OCI-LY3 (cell line): ENCODE results near the gene TBX4.
A peak's percentile ranks its signal among the peaks of the same experiment; 100 is the strongest.

Experiments
- H2AFZ ChIP-seq: fragments of 200-600, 300-600 bp; shearing (Covaris generic); 2 replicates; pipeline ENCODE4 v1.6.0; 2014; ENCODE audit warnings: antibody characterized with exemption, low read depth, low read length
- H3K27ac ChIP-seq: fragments of 200-600, 300-600 bp; sonication (generic); 2 replicates; pipeline ENCODE4 v1.5.1; 2014; ENCODE audit warnings: mild to moderate bottlenecking, low read length, moderate library complexity, mixed read lengths
- H3K27me3 ChIP-seq: fragments of 200-600, 300-600 bp; sonication (generic); 2 replicates; pipeline ENCODE4 v1.6.1; 2014; ENCODE audit warnings: low read depth, low read length, mixed read lengths
- H3K36me3 ChIP-seq: fragments of 200-600, 300-600 bp; sonication (generic); replicated peaks from 2 replicates; pipeline ENCODE3; 2014; ENCODE audit warnings: low read depth, low read length, mixed read lengths
- H3K4me1 ChIP-seq: fragments of 300-600, 200-600 bp; sonication (generic); 2 replicates; pipeline ENCODE4 v1.6.1; 2014; ENCODE audit warnings: low read length, mixed read lengths
- H3K4me2 ChIP-seq: fragments of 200-600, 300-600 bp; sonication (generic); 2 replicates; pipeline ENCODE4 v1.6.1; 2014; ENCODE audit warnings: low read length, mixed read lengths
- H3K4me3 ChIP-seq: fragments of 300-600, 200-600 bp; sonication (generic); 2 replicates; pipeline ENCODE4 v1.5.1; 2014; ENCODE audit warnings: antibody characterized with exemption, mild to moderate bottlenecking, low read length, moderate library complexity
- H3K79me2 ChIP-seq: fragments of 300-600, 200-600 bp; shearing (Covaris generic); 2 replicates; pipeline ENCODE4 v1.6.1; 2014; ENCODE audit warnings: mild to moderate bottlenecking, low read length, mixed read lengths
- H3K9ac ChIP-seq: fragments of 300-600, 200-600 bp; shearing (Covaris generic); 2 replicates; pipeline ENCODE4 v1.6.0; 2014; ENCODE audit warnings: mild to moderate bottlenecking, low read length, moderate library complexity
- H3K9me3 ChIP-seq: fragments of 200-600, 300-600 bp; shearing (Covaris generic); 2 replicates; pipeline ENCODE4 v1.6.1; 2014; ENCODE audit warnings: low read length, mixed read lengths; ENCODE audit not compliant: insufficient read depth
- H4K20me1 ChIP-seq: fragments of 200-600, 300-600 bp; sonication (generic); 2 replicates; pipeline ENCODE4 v1.6.1; 2016; ENCODE audit warnings: low read length, mixed read lengths; ENCODE audit not compliant: insufficient read depth
- CTCF ChIP-seq: fragments of 200-600, 300-600 bp; sonication (generic); IDR thresholded peaks from 2 replicates; pipeline ENCODE4 v1.5.1; 2014; ENCODE audit warnings: antibody characterized with exemption, low read length, low read depth
- EZH2phosphoT487 ChIP-seq: fragments of 200-600 bp; shearing (Covaris generic); IDR thresholded peaks from 2 replicates; pipeline ENCODE4 v1.6.1; 2018; ENCODE audit warnings: antibody characterized with exemption, mixed run types, low read depth

Gene TBX4

GRCh38 chr17:61466246-61466645 is 14.0 kb downstream of the TBX4 start:
- Histone ChIP-seq H3K36me3 (no peaks in the 10 kb centered on the region), H4K20me1 (no peaks in the 10 kb centered on the region), H3K9ac (no peak overlapping the region), H3K4me2 (no peak overlapping the region), H3K4me3 (no peak overlapping the region), H3K27ac (no peak overlapping the region), H3K4me1 (peaks cover 19% of the 10 kb centered on the region), H3K27me3 (no peaks in the 10 kb centered on the region), H3K9me3 (no peaks in the 10 kb centered on the region), H3K79me2 (no peaks in the 10 kb centered on the region), H2AFZ (no peak overlapping the region)
- TF ChIP-seq EZH2phosphoT487 (no peak), CTCF (no peak)

DNA sequence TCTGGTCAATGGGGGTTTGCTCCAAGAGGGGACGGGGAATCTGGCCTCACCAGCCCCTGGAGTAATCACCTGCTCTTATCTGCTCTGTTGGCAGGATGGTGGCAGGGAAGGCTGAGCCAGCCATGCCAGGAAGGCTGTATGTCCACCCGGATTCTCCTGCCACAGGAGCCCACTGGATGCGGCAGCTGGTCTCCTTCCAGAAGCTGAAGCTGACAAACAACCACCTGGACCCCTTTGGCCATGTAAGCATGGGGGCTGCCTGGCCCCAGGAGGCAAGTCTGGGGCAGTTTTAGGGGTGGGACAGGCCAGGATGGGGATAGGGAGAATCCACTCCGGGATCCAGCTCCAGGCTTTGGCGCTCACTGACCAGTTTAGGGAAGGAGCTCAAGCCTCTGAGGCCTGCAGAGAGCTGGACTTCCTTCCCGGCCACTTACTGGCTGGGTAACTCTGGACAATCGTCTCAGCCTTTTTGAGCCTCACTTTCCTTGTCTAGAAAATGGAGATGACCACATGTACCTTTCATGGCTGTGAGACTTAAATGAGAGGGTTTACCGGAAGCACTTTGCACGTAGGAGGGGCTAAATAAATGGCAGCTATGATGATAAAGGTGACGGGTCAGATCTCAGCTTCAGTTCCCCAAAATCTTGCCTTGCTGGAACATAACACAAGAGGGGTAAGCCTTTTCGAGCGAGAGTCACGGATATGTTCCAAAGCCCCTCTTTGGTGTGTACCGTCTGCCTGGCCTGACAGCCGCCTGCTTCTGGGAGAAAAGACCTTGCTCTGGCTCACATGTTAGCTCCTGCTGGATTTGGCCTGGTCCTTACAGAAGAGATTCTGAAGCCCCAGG is 15.4 kb downstream of the TBX4 start:
- Histone ChIP-seq H3K79me2 (no peaks in the 10 kb centered on the region), H3K4me3 (peak overlapping the region; percentile 69), H3K9ac (peak overlapping the region; percentile 73), H2AFZ (peak overlapping the region; percentile 97), H3K4me2 (peak overlapping the region; percentile 88), H4K20me1 (no peaks in the 10 kb centered on the region), H3K4me1 (peaks cover 19% of the 10 kb centered on the region), H3K27me3 (no peaks in the 10 kb centered on the region), H3K36me3 (no peaks in the 10 kb centered on the region), H3K27ac (peak overlapping the region; percentile 75), H3K9me3 (no peaks in the 10 kb centered on the region)
- no peak for TF ChIP-seq EZH2phosphoT487
- TF ChIP-seq CTCF, result no peak

DNA sequence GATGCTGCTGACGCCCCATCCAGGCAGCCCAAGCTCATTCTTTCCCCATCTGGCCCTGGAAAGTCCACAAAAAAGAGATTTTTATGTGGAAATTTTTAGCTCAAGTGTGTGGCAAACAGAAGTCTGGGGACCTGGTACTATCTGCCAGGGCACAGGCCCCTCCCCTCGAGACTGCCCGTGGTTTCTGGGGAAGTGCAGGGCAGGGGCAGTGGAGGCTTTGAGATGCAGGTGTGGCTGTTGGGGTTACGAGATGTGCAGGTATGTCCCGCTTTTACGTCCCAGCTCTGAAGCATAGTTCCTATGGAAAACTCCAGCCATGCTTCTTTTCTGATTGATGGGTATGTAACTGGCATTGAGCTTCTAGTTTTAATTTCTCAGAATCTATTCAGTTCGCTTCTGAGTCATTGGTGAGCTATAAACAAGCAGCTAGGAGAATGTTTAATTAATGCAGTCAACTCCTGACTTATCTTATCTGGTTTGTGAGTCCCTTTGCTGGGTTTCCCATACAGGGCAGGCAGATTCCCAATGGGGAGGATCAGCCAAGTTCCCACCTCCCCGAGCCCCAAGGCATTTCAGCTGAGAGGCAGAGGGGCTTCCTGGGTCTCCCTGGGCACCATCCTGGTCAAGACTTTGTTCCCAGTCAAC is 16.2 kb downstream of the TBX4 start:
- TF ChIP-seq EZH2phosphoT487 (no peak), CTCF (no peak)
- Histone ChIP-seq H3K4me1 (peaks cover 19% of the 10 kb centered on the region), H3K27ac (peak overlapping the region; percentile 75), H3K4me3 (peak overlapping the region; percentile 69), H3K9ac (peak overlapping the region; percentile 73), H3K27me3 (no peaks in the 10 kb centered on the region), H4K20me1 (no peaks in the 10 kb centered on the region), H3K36me3 (no peaks in the 10 kb centered on the region), H3K4me2 (peak overlapping the region; percentile 88), H3K9me3 (no peaks in the 10 kb centered on the region), H3K79me2 (no peaks in the 10 kb centered on the region), H2AFZ (peak overlapping the region; percentile 97)

GRCh38 chr17:61469474-61469873 is 17.3 kb downstream of the TBX4 start:
- no peaks in the 10 kb centered on the region for H4K20me1 ChIP-seq
- H3K4me1 ChIP-seq, result peaks cover 19% of the 10 kb centered on the region
- no peaks in the 10 kb centered on the region for H3K79me2 ChIP-seq
- TF ChIP-seq CTCF (no peak), EZH2phosphoT487 (no peak)
- H3K27ac ChIP-seq, result no peak overlapping the region
- no peaks in the 10 kb centered on the region for H3K27me3 ChIP-seq
- no peak overlapping the region for H3K9ac ChIP-seq
- H3K9me3 ChIP-seq, result no peaks in the 10 kb centered on the region
- H2AFZ ChIP-seq, result no peak overlapping the region
- no peak overlapping the region for H3K4me2 ChIP-seq
- no peak overlapping the region for H3K4me3 ChIP-seq
- no peaks in the 10 kb centered on the region for H3K36me3 ChIP-seq
